ENCODE data around the gene GMEB2. TPM values are rescaled to one million over a fixed set of nuclear protein-coding genes. Genes with fewer than 3 reads are reported as not detected.

Gene GMEB2
- total and polyA plus RNA-seq, 10 of the 15 experiments (the other 5 are each of a cell fraction or from before 2014, with no cell fraction given), result 0.08 to 15.1 (median 6.9) TPM

Other genes starting within 250 kb of the GMEB2 start
Only the 7 nearest of the 17 such genes appear.
- not detected in 2 replicates for gene SRMS, start 79.4 kb downstream of the GMEB2 start, total RNA-seq (2014; rRNA removed)
- not detected in 2 replicates for gene SRMS, start 79.4 kb downstream of the GMEB2 start, total RNA-seq (2014; rRNA removed; fragmentation: Illumina TruSeq; extraction: Trizol)
- gene SRMS, start 79.4 kb downstream of the GMEB2 start, total RNA-seq (2021), result not detected in 2 replicates
- 0.07 TPM in 1 of 2 replicates, not detected in the other for gene SRMS, start 79.4 kb downstream of the GMEB2 start, polyA plus RNA-seq (2011; rRNA removed)
- gene SRMS, start 79.4 kb downstream of the GMEB2 start, polyA plus RNA-seq (2014; fragmentation: Illumina TruSeq; extraction: Trizol), result not detected in 2 replicates
- gene SRMS, start 79.4 kb downstream of the GMEB2 start, polyA plus RNA-seq (2014; fragmentation: Nextera tagmentation; extraction: Ambion mirVana), result not detected
- 0.14 TPM in 1 of 2 replicates, not detected in the other for gene SRMS, start 79.4 kb downstream of the GMEB2 start, polyA plus RNA-seq (2014; rRNA removed)
- gene SRMS, start 79.4 kb downstream of the GMEB2 start, polyA plus RNA-seq (2016; fragmentation: Nextera tagmentation; extraction: Ambion mirVana), result not detected
- gene FNDC11, start 72.9 kb downstream of the GMEB2 start, total RNA-seq (2014; rRNA removed), result 0.40 and 0.54 TPM in 2 replicates
- gene FNDC11, start 72.9 kb downstream of the GMEB2 start, total RNA-seq (2014; rRNA removed; fragmentation: Illumina TruSeq; extraction: Trizol), result 0.09 TPM in 1 of 2 replicates, not detected in the other
- 0.72 and 0.77 TPM in 2 replicates for gene FNDC11, start 72.9 kb downstream of the GMEB2 start, total RNA-seq (2021)
- 0.26 and 0.31 TPM in 2 replicates for gene FNDC11, start 72.9 kb downstream of the GMEB2 start, polyA plus RNA-seq (2011; rRNA removed)
- gene FNDC11, start 72.9 kb downstream of the GMEB2 start, polyA plus RNA-seq (2014; fragmentation: Illumina TruSeq; extraction: Trizol), result 0.09 TPM in 1 of 2 replicates, not detected in the other
- gene FNDC11, start 72.9 kb downstream of the GMEB2 start, polyA plus RNA-seq (2014; fragmentation: Nextera tagmentation; extraction: Ambion mirVana), result not detected
- 0.37 and 1.0 TPM in 2 replicates for gene FNDC11, start 72.9 kb downstream of the GMEB2 start, polyA plus RNA-seq (2014; rRNA removed)
- gene FNDC11, start 72.9 kb downstream of the GMEB2 start, polyA plus RNA-seq (2016; fragmentation: Nextera tagmentation; extraction: Ambion mirVana), result under 1 TPM; 0.24 to 0.37 TPM
- 19.9 and 22.1 TPM in 2 replicates for gene HELZ2, start 52.9 kb downstream of the GMEB2 start, total RNA-seq (2014; rRNA removed)
- gene HELZ2, start 52.9 kb downstream of the GMEB2 start, total RNA-seq (2014; rRNA removed; fragmentation: Illumina TruSeq; extraction: Trizol), result 6.7 and 7.1 TPM in 2 replicates
- 33.3 and 36.9 TPM in 2 replicates for gene HELZ2, start 52.9 kb downstream of the GMEB2 start, total RNA-seq (2021)
- gene HELZ2, start 52.9 kb downstream of the GMEB2 start, polyA plus RNA-seq (2011; rRNA removed), result 8.3 and 17.2 TPM in 2 replicates
- gene HELZ2, start 52.9 kb downstream of the GMEB2 start, polyA plus RNA-seq (2014; fragmentation: Illumina TruSeq; extraction: Trizol), result 0.73 and 5.7 TPM in 2 replicates
- under 1 TPM; 0.05 to 0.08 TPM for gene HELZ2, start 52.9 kb downstream of the GMEB2 start, polyA plus RNA-seq (2014; fragmentation: Nextera tagmentation; extraction: Ambion mirVana)
- gene HELZ2, start 52.9 kb downstream of the GMEB2 start, polyA plus RNA-seq (2014; rRNA removed), result 21.1 and 23.0 TPM in 2 replicates
- gene HELZ2, start 52.9 kb downstream of the GMEB2 start, polyA plus RNA-seq (2016; fragmentation: Nextera tagmentation; extraction: Ambion mirVana), result 1 to 10 TPM; 1.8 to 1.9 TPM
- gene STMN3, start 26.3 kb upstream of the GMEB2 start, total RNA-seq (2014; rRNA removed), result 2.1 and 3.6 TPM in 2 replicates
- gene STMN3, start 26.3 kb upstream of the GMEB2 start, total RNA-seq (2014; rRNA removed; fragmentation: Illumina TruSeq; extraction: Trizol), result 0.64 and 0.81 TPM in 2 replicates
- gene STMN3, start 26.3 kb upstream of the GMEB2 start, total RNA-seq (2021), result 2.1 and 2.5 TPM in 2 replicates
- 0.97 and 1.4 TPM in 2 replicates for gene STMN3, start 26.3 kb upstream of the GMEB2 start, polyA plus RNA-seq (2011; rRNA removed)
- gene STMN3, start 26.3 kb upstream of the GMEB2 start, polyA plus RNA-seq (2014; fragmentation: Illumina TruSeq; extraction: Trizol), result 0.08 and 0.22 TPM in 2 replicates
- gene STMN3, start 26.3 kb upstream of the GMEB2 start, polyA plus RNA-seq (2014; fragmentation: Nextera tagmentation; extraction: Ambion mirVana), result under 1 TPM in 1 of 2 experiments, not detected in 1; 0.09 TPM
- 2.3 and 2.5 TPM in 2 replicates for gene STMN3, start 26.3 kb upstream of the GMEB2 start, polyA plus RNA-seq (2014; rRNA removed)
- 1 to 10 TPM; 1.0 to 1.5 TPM for gene STMN3, start 26.3 kb upstream of the GMEB2 start, polyA plus RNA-seq (2016; fragmentation: Nextera tagmentation; extraction: Ambion mirVana)
- gene RTEL1, start 31.2 kb upstream of the GMEB2 start, total RNA-seq (2014; rRNA removed), result 14.5 and 18.0 TPM in 2 replicates
- 5.0 and 5.9 TPM in 2 replicates for gene RTEL1, start 31.2 kb upstream of the GMEB2 start, total RNA-seq (2014; rRNA removed; fragmentation: Illumina TruSeq; extraction: Trizol)
- gene RTEL1, start 31.2 kb upstream of the GMEB2 start, total RNA-seq (2021), result 29.5 and 37.2 TPM in 2 replicates
- 7.5 and 14.9 TPM in 2 replicates for gene RTEL1, start 31.2 kb upstream of the GMEB2 start, polyA plus RNA-seq (2011; rRNA removed)
- 3.9 and 7.7 TPM in 2 replicates for gene RTEL1, start 31.2 kb upstream of the GMEB2 start, polyA plus RNA-seq (2014; fragmentation: Illumina TruSeq; extraction: Trizol)
- under 1 TPM in 1 of 2 experiments, not detected in 1; 0.40 TPM for gene RTEL1, start 31.2 kb upstream of the GMEB2 start, polyA plus RNA-seq (2014; fragmentation: Nextera tagmentation; extraction: Ambion mirVana)
- gene RTEL1, start 31.2 kb upstream of the GMEB2 start, polyA plus RNA-seq (2014; rRNA removed), result 15.8 and 16.8 TPM in 2 replicates
- 10 to 100 TPM; 15.6 to 17.0 TPM for gene RTEL1, start 31.2 kb upstream of the GMEB2 start, polyA plus RNA-seq (2016; fragmentation: Nextera tagmentation; extraction: Ambion mirVana)
- gene TNFRSF6B, start 69.6 kb upstream of the GMEB2 start, total RNA-seq (2014; rRNA removed), result 0.71 and 1.8 TPM in 2 replicates
- gene TNFRSF6B, start 69.6 kb upstream of the GMEB2 start, total RNA-seq (2014; rRNA removed; fragmentation: Illumina TruSeq; extraction: Trizol), result not detected in 2 replicates
- not detected in 2 replicates for gene TNFRSF6B, start 69.6 kb upstream of the GMEB2 start, total RNA-seq (2021)
- not detected in 2 replicates for gene TNFRSF6B, start 69.6 kb upstream of the GMEB2 start, polyA plus RNA-seq (2011; rRNA removed)
- gene TNFRSF6B, start 69.6 kb upstream of the GMEB2 start, polyA plus RNA-seq (2014; fragmentation: Illumina TruSeq; extraction: Trizol), result not detected in 2 replicates
- gene TNFRSF6B, start 69.6 kb upstream of the GMEB2 start, polyA plus RNA-seq (2014; fragmentation: Nextera tagmentation; extraction: Ambion mirVana), result not detected
- 1.9 and 2.2 TPM in 2 replicates for gene TNFRSF6B, start 69.6 kb upstream of the GMEB2 start, polyA plus RNA-seq (2014; rRNA removed)
- under 1 TPM in 1 of 2 experiments, not detected in 1; 0.67 TPM for gene TNFRSF6B, start 69.6 kb upstream of the GMEB2 start, polyA plus RNA-seq (2016; fragmentation: Nextera tagmentation; extraction: Ambion mirVana)
- 40.6 and 41.6 TPM in 2 replicates for gene ARFRP1, start 80.9 kb upstream of the GMEB2 start, total RNA-seq (2014; rRNA removed)
- 18.2 and 21.6 TPM in 2 replicates for gene ARFRP1, start 80.9 kb upstream of the GMEB2 start, total RNA-seq (2014; rRNA removed; fragmentation: Illumina TruSeq; extraction: Trizol)
- gene ARFRP1, start 80.9 kb upstream of the GMEB2 start, total RNA-seq (2021), result 52.1 and 55.1 TPM in 2 replicates
- gene ARFRP1, start 80.9 kb upstream of the GMEB2 start, polyA plus RNA-seq (2011; rRNA removed), result 23.1 and 27.6 TPM in 2 replicates
- gene ARFRP1, start 80.9 kb upstream of the GMEB2 start, polyA plus RNA-seq (2014; fragmentation: Illumina TruSeq; extraction: Trizol), result 5.2 and 11.7 TPM in 2 replicates
- 1 to 10 TPM in 1 of 2 experiments, under 1 TPM in 1; 0.37 to 3.5 TPM for gene ARFRP1, start 80.9 kb upstream of the GMEB2 start, polyA plus RNA-seq (2014; fragmentation: Nextera tagmentation; extraction: Ambion mirVana)
- gene ARFRP1, start 80.9 kb upstream of the GMEB2 start, polyA plus RNA-seq (2014; rRNA removed), result 42.6 and 49.0 TPM in 2 replicates
- 10 to 100 TPM; 66.8 to 71.7 TPM for gene ARFRP1, start 80.9 kb upstream of the GMEB2 start, polyA plus RNA-seq (2016; fragmentation: Nextera tagmentation; extraction: Ambion mirVana)